Measurements from ENCODE around the gene CDH10.

GRCh38 chr5:24439465-24439864 lies 205.3 kb downstream of the CDH10 start:
- TF ChIP-seq CTCF (IDR thresholded peaks at IDR 0.05; ENCODE audit: low read depth, low read length) (no peak), EZH2phosphoT487 (IDR thresholded peaks at IDR 0.05; ENCODE audit: low read depth) (no peak)

Data from OCI-LY3 (cell line).